PC-3 (cell line): ENCODE results near the gene PLEKHG3. TPM values are rescaled to one million over a fixed set of nuclear protein-coding genes. Genes with fewer than 3 reads are reported as not detected.
A peak's percentile ranks its signal among the peaks of the same experiment; 100 is the strongest.

ENCODE experiments used
- ATAC-seq: fragments of 200-7000 bp; cut with Tn5 transposase; 2 replicates; pipeline ENCODE4 v1.9.1; 2020; ENCODE audit warnings: mild to moderate bottlenecking, moderate library complexity
- BruUV-seq: library from RNA; stranded (reverse); fragments of 400-500 nt; replicated peaks from 2 replicates; lab custom pipeline; 2021; lab: Mats Ljungman, UMichigan
- CTCF ChIA-PET: fragments of 300-600 bp; sonication (Branson Sonifier 250); formaldehyde crosslinking; loops from one replicate; lab custom pipeline; 2022; ENCODE audit warnings: antibody characterized with exemption; lab: Charles Lee
- POLR2A ChIA-PET: fragments of 300-600 bp; sonication (Branson Sonifier 250); formaldehyde crosslinking; loops from one replicate; lab custom pipeline; 2022; ENCODE audit warnings: antibody characterized with exemption; ENCODE audit not compliant: unreplicated experiment; lab: Charles Lee
- DNase-seq: peaks from one replicate; pipeline ENCODE4 v3.0.0-alpha.2; 2015
- H2AFZ ChIP-seq: fragments of 300-600 bp; sonication (generic); 2 replicates; pipeline ENCODE4 v1.6.0; 2016; ENCODE audit warnings: antibody characterized with exemption, low read length
- H3F3A ChIP-seq: fragments of 300-600 bp; sonication (generic); one replicate; pipeline ENCODE4 v1.6.0; 2017; ENCODE audit warnings: antibody characterized with exemption, low read length, control low read depth, mild to moderate bottlenecking; ENCODE audit not compliant: unreplicated experiment
- H3K27ac ChIP-seq: fragments of 300-600 bp; sonication (generic); 2 replicates; pipeline ENCODE4 v1.5.1; 2016; ENCODE audit warnings: mild to moderate bottlenecking, low read length
- H3K27me3 ChIP-seq: fragments of 300-600 bp; sonication (generic); 2 replicates; pipeline ENCODE4 v1.6.1; 2016; ENCODE audit warnings: low read length, mixed read lengths
- H3K36me3 ChIP-seq: fragments of 300-600 bp; sonication (generic); 2 replicates; pipeline ENCODE4 v1.6.1; 2016; ENCODE audit warnings: low read depth, mixed run types, low read length, mixed read lengths
- H3K4me1 ChIP-seq: fragments of 300-600 bp; sonication (generic); 2 replicates; pipeline ENCODE4 v1.5.1; 2016; ENCODE audit warnings: low read length; ENCODE audit not compliant: insufficient read depth
- H3K4me2 ChIP-seq: fragments of 300-600 bp; sonication (generic); 2 replicates; pipeline ENCODE4 v1.6.0; 2016; ENCODE audit warnings: low read length
- H3K4me3 ChIP-seq: fragments of 300-600 bp; sonication (generic); 2 replicates; pipeline ENCODE4 v1.5.1; 2016; ENCODE audit warnings: mild to moderate bottlenecking, low read length, mixed read lengths
- H3K79me2 ChIP-seq: fragments of 300-600 bp; sonication (generic); 2 replicates; pipeline ENCODE4 v1.6.1; 2017; ENCODE audit warnings: low read length, mixed read lengths
- H3K9ac ChIP-seq: fragments of 300-600 bp; sonication (generic); 2 replicates; pipeline ENCODE4 v1.6.0; 2016; ENCODE audit warnings: mild to moderate bottlenecking, low read length
- H3K9me2 ChIP-seq: fragments of 300-600 bp; sonication (generic); replicated peaks from 2 replicates; pipeline ENCODE4 v1.6.1; 2016; ENCODE audit warnings: mixed run types, low read length, mixed read lengths
- H3K9me3 ChIP-seq: fragments of 300-600 bp; sonication (generic); 2 replicates; pipeline ENCODE4 v1.6.1; 2016; ENCODE audit warnings: low read length, mixed read lengths
- H4K20me1 ChIP-seq: fragments of 300-600 bp; sonication (generic); 2 replicates; pipeline ENCODE4 v1.6.1; 2016; ENCODE audit warnings: low read length, mixed read lengths
- EZH2 ChIP-seq: fragments of 300-600 bp; sonication (generic); IDR thresholded peaks from one replicate; pipeline ENCODE4 v1.6.1; 2017; ENCODE audit warnings: antibody characterized with exemption, mild to moderate bottlenecking, low read length; ENCODE audit not compliant: unreplicated experiment
- EZH2phosphoT487 ChIP-seq: fragments of 300-600 bp; sonication (generic); IDR thresholded peaks from 2 replicates; pipeline ENCODE4 v1.6.1; 2018; ENCODE audit warnings: mild to moderate bottlenecking, antibody characterized with exemption, low read length, borderline replicate concordance
- intact Hi-C: fragments of 100-400 bp; cut with micrococcal nuclease; formaldehyde crosslinking; loops from 2 replicates; pipeline ENCODE4 v1.9.0; 2023
- total RNA-seq: library from RNA; depleted of rRNA; stranded (reverse); fragments of >200 nt; gene quantifications from 2 replicates; pipeline ENCODE4 v1.2.3, GENCODE V29; 2014
- TF ChIP-seq, protein P1 (sequence below): fragments of 300-600 bp; sonication (generic); conservative IDR thresholded peaks from 2 replicates; pipeline ENCODE4 v1.5.1; 2017; ENCODE audit warnings: antibody characterized with exemption, low read depth, mild to moderate bottlenecking, low read length

PLEKHG3 gene
- total RNA-seq, 1 experiment from 2014 or later: 49.6 TPM

GRCh38 chr14:64741961-64742360 is 37.7 kb downstream of the PLEKHG3 start:
- CTCF ChIA-PET: no interaction called here
- no peak overlapping the region for H3K4me2 ChIP-seq
- H3K4me1 ChIP-seq: no peaks in the 10 kb centered on the region
- BruUV-seq: TSS peak; percentile 13
- H3K4me3 ChIP-seq: no peak overlapping the region
- no peak for ATAC-seq
- TF ChIP-seq, protein P1, sequence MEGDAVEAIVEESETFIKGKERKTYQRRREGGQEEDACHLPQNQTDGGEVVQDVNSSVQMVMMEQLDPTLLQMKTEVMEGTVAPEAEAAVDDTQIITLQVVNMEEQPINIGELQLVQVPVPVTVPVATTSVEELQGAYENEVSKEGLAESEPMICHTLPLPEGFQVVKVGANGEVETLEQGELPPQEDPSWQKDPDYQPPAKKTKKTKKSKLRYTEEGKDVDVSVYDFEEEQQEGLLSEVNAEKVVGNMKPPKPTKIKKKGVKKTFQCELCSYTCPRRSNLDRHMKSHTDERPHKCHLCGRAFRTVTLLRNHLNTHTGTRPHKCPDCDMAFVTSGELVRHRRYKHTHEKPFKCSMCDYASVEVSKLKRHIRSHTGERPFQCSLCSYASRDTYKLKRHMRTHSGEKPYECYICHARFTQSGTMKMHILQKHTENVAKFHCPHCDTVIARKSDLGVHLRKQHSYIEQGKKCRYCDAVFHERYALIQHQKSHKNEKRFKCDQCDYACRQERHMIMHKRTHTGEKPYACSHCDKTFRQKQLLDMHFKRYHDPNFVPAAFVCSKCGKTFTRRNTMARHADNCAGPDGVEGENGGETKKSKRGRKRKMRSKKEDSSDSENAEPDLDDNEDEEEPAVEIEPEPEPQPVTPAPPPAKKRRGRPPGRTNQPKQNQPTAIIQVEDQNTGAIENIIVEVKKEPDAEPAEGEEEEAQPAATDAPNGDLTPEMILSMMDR: no peak
- TF ChIP-seq EZH2 (no peak), EZH2phosphoT487 (no peak)
- no peaks in the 10 kb centered on the region for H4K20me1 ChIP-seq
- H3K9me2 ChIP-seq: no peaks in the 10 kb centered on the region
- POLR2A ChIA-PET: no interaction called here
- no peak for DNase-seq
- no peak overlapping the region for H2AFZ ChIP-seq
- no peak overlapping the region for H3K9ac ChIP-seq
- no peaks in the 10 kb centered on the region for H3K27me3 ChIP-seq
- H3K9me3 ChIP-seq: no peaks in the 10 kb centered on the region
- peaks cover 59% of the 10 kb centered on the region for H3K36me3 ChIP-seq
- no peaks in the 10 kb centered on the region for H3F3A ChIP-seq
- H3K79me2 ChIP-seq: no peaks in the 10 kb centered on the region
- intact Hi-C loops: no loop called here
- no peak overlapping the region for H3K27ac ChIP-seq

DNA sequence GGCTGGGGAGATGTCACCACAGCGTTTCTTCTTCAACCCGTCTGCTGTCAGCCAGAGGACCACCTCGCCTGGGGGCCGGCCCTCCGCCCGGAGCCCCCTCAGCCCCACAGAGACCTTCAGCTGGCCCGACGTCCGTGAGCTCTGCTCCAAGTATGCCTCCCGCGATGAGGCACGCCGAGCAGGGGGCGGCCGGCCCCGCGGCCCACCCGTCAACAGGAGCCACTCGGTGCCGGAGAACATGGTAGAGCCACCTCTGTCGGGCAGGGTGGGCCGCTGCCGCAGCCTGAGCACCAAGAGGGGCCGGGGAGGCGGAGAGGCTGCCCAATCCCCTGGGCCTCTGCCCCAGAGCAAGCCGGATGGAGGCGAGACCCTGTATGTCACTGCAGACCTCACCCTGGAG is 38.8 kb downstream of the PLEKHG3 start:
- Histone ChIP-seq H3K4me2 (no peak overlapping the region), H3K79me2 (no peaks in the 10 kb centered on the region), H3K27me3 (no peaks in the 10 kb centered on the region), H3F3A (no peaks in the 10 kb centered on the region), H3K9ac (no peak overlapping the region), H3K27ac (no peak overlapping the region), H4K20me1 (no peaks in the 10 kb centered on the region), H3K36me3 (peaks cover 58% of the 10 kb centered on the region), H2AFZ (no peak overlapping the region), H3K9me2 (no peaks in the 10 kb centered on the region), H3K9me3 (no peaks in the 10 kb centered on the region), H3K4me1 (no peaks in the 10 kb centered on the region), H3K4me3 (no peak overlapping the region)
- ChIA-PET CTCF (no interaction called here), POLR2A (no interaction called here)
- ATAC-seq: no peak
- TF ChIP-seq, protein P1: no peak
- TF ChIP-seq EZH2phosphoT487: no peak
- no peak for TF ChIP-seq EZH2
- DNase-seq: no peak
- intact Hi-C loops: no loop called here
- no TSS peak for BruUV-seq

- H3K4me1 ChIP-seq: no peaks in the 10 kb centered on the region
- H3K27ac ChIP-seq: no peak overlapping the region
- H3K9me3 ChIP-seq: no peaks in the 10 kb centered on the region
- H3K9ac ChIP-seq: no peak overlapping the region
- no peaks in the 10 kb centered on the region for H3K9me2 ChIP-seq
- ChIA-PET POLR2A (no interaction called here), CTCF (interaction anchor here (0.5 to 0.6 kb wide), 2 partner anchors 39 to 79 kb away, joined by 3 read pairs; no protein-coding TSS in a partner anchor)
- no peaks in the 10 kb centered on the region for H4K20me1 ChIP-seq
- no peak overlapping the region for H3K4me2 ChIP-seq
- H2AFZ ChIP-seq: no peak overlapping the region
- ATAC-seq (peak; percentile 39), DNase-seq (no peak)
- TF ChIP-seq, protein P1: 0 out of 2 replicates have a peak, but pooled peaks have one; percentile 33
- no peak for TF ChIP-seq EZH2
- TF ChIP-seq EZH2phosphoT487: no peak
- H3K36me3 ChIP-seq: peaks cover 41% of the 10 kb centered on the region
- no peaks in the 10 kb centered on the region for H3K79me2 ChIP-seq
- BruUV-seq: no TSS peak
- no peak overlapping the region for H3K4me3 ChIP-seq
- no peaks in the 10 kb centered on the region for H3F3A ChIP-seq
- no peaks in the 10 kb centered on the region for H3K27me3 ChIP-seq
- intact Hi-C loops: no loop called here
Measured at GRCh38 chr14:64745511-64746091, 41.4 kb downstream of the PLEKHG3 start.
